HG03378 (cell line): ENCODE results near the gene DCUN1D3.

Experiments
- ATAC-seq: cut with Tn5 transposase; IDR thresholded peaks from one replicate; pipeline ENCODE4 v1.9.1; 2021; ENCODE audit warnings: mild to moderate bottlenecking, moderate library complexity; ENCODE audit not compliant: unreplicated experiment

Gene DCUN1D3

DNA sequence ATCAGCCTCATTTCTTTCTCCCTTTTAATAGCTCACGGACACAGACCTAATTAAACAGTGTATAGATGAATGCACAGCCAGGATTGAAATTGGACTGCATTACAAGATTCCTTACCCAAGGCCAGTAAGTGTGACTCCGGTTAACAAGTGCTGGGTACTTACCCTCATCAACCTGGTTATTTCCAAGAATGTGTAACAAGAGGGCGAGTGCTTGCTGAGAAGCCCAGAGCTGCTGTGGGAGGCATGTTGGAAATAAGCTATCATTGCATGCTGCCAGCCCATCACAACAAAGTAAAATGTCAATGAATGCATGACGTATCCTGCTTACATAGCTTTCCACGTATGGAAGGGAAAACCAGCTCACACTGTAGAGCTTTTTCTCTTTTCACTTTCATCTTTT lies 19.9 kb upstream of the DCUN1D3 start:
- no peak for ATAC-seq

DNA sequence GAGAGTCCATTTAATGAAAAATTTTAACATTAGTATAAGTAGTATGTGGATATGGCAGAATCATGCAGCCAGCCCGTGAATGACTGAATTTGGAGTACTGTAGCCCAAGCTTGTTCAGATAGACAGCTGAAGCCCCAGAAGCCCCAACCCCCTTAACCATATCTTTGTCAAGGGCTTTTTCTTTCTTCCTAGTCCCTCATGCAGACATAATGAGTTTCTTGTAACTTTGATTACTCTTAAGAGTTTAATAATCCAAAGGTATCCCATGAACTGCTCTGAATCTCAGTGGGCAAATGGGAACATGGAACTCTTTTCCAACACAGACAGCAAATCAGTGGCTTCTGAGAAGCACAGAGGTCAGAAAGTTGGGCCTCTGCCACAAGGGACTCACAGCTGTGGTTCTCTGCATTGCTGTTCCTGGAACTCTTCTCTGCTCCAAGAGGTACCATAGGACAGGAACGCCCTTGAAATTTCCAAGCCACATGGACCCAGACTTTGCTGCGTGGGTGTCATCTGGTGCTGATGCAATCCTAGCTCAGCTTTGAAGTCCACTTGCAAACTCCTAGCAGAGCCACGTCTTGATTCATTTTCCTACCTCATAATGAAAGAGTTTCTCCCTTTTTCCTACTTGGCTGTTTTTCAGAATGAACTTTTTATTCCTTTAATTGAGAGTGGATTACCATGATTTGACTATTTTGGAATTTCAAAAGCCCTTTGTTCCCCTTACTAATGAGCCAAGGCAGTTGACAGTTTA lies 18.5 kb upstream of the DCUN1D3 start:
- ATAC-seq = no peak

DNA sequence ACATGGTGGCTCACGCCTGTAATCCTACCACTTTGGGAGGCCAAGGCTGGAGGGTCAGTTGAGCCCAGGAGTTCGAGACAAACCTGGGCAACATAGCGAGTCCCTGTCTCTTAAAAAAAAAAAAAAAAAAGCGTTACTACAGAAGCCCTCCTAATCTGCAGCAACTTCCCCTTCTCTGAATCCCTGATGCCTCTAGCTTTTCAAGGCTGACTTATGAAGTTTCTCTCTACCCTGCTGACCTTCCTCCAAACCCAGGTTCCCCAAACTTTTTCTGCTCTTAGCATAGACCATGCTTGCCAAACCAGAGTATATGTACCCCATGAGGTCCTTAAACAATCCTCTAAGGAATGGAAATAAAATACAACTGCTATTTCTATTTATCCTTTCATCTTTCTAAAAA lies 16.8 kb upstream of the DCUN1D3 start:
- ATAC-seq = no peak

DNA sequence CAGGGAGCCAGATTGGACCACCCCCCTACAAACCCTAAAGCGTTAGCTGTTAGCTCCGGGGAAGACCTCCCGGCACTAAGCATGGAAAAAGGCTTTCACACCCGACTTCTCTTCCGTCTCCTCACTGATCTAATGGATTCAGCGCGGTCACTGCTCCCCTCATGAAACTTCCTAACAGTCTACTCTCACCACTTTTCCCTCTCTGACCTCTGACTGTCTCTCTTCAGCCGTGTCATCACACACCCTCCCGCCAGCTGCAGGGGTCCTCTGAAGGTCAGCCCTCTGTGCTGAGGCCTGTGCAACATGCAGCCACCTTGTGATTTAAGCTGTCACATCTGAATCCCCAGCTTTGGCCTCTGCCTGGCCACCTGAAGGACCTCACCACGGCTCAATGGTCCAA lies 16.1 kb upstream of the DCUN1D3 start:
- no peak for ATAC-seq

DNA sequence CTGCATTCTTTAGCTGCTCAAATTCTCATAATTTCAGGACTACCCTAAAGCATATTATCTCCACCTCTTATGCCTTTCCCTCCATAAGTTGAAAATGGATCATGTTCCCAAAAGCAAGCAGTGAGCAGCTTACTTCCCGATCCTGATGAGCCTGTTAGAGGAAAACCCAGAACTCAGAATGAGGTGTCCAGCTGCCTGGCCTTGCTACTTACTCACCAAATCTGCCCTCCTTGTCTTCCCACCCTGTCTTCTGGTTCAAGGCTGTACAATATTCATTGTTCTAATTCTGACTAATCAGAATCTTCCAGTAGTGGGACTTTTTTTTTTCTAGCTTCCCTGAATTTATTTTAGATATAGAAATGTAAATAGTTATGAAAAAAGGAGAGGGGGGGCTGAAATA lies 11.2 kb upstream of the DCUN1D3 start:
- no peak for ATAC-seq

DNA sequence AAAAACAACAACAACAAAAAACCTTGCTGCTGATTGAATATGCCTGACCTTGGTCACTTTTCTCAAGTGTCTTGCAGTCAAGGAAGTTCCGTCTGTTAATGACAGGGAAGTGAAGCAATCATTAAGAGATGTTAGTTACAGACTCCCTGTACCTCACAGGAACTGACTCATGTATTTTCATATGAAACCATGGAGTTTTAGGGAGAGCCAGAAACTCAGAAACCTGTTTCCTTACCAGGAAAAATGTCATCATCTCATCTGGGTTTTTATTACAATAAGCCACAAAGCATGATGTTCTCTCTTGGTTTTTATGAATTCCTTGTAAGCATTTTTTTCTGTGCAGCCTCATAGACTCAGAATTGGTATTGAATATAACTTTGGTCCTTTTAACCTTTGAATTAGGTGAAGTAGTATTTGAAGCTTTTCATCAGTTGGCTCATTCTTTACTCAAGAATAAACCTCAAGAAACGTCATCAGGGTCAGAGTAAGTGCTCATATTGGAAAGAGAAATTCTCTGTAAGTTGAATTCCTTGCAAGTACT lies 10.7 kb upstream of the DCUN1D3 start:
- no peak for ATAC-seq

DNA sequence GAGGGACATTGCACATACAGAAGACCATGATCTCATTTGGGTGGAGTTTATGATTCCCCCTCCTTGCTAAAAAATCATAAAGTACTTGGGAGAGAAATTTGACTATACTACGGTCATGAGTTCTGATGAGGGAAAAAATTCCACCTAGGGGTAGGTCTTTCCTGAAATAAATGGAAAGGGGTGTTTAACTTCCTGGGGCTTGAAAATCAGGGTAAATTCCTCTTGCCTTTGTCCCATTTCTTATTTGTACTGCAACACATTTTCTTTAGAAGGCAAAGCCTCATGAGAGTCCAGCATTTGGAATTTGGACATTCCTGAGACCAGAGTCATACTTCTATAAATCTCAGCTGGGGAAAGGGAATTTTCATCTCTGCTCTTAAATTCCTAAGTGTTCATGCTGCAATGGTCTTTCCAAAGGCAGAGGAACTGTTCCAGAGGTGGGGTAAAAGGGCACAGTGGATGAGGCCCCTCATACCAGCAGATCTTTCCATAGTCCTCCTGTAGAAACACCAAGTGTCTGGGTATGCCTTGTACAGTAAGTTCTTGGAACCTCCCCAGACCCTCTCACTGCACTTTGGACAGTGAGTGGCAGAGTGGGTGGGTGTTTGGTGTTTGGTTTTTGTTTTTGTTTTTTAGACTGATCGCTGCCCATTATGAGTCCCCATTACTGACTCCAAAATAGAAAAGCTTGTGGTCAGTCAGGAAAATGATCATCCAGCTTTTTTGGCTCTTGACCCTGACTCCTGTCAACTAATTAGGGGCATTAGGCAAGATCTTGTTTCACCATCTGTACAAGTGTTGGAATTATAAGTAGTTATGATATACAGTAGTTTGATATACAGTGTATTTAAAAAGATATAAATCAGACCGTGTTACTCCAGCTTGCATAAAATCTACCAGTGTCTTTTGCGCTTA lies 6.4 kb upstream of the DCUN1D3 start:
- no peak for ATAC-seq

DNA sequence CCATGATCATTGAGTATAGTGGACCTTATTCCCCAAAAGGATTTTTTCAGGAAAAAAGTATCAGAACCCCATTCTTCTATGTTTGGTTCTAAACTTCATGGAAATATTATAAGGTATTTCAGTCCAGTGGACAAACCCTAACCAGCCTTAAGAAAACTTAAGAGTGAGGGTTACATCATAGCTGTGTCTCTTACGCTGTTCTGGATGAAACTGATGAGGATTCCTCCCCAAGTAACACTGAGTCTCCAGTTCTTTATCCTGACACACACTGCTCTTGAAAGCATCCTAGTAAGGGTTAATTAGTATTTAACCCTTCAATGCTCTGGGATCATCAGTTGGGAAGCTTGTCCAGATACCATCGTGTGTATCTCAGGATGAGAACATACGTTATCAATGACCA lies 5.4 kb upstream of the DCUN1D3 start:
- no peak for ATAC-seq

DNA sequence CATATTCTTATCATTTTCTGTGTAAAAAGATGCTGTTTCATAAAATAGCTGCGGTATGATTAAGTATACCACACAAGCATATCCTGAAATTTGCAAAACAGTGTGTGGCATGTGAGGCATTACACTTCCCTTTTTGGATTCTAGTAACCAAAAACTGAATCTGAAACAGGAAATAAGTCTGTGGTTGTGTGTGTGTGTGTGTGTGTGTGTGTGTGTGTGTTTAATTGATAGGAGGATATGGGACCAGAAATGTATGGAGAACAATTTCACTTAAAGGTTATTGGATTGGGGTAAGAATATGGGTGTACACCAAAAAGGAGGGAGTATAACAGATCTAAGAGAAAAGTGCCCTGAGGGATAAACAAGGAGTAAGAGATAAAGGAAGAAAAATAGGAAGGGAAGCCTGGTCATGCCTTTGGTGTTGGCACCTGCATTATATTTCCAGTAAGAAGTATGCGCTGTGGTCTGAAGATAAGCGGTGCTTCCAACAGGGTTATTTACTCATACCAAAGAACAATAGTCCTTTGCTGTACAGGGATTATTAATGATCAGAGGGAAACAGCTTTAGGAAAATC lies 4.4 kb upstream of the DCUN1D3 start:
- no peak for ATAC-seq

DNA sequence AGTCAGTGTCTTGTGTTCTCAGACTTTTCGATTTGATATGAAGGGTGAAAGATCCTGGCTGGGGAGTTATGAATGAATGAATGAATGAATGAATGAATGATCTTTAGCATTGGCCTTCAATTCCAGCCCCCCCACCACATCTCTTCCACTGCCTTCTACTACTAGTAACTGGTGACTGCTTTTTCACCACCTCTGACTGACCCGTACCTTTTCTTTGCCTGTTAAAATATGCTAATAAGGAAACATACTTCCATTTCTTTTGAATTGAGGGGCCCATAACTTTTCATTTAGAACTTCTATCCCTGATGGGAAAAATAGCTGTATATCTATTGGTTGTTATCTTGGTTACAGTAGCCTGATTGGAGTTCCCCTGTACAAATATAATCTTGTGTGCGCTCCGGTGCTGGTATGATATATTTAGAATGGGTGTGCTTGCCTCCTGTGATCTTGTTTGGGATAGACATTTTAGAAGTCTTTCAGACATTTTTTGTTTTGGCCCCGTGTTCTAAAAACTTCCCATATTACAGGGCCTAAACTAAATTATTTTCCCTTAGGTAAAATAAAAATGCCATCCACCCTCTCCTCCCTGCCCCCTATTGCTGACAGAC lies 3.8 kb upstream of the DCUN1D3 start:
- no peak for ATAC-seq

DNA sequence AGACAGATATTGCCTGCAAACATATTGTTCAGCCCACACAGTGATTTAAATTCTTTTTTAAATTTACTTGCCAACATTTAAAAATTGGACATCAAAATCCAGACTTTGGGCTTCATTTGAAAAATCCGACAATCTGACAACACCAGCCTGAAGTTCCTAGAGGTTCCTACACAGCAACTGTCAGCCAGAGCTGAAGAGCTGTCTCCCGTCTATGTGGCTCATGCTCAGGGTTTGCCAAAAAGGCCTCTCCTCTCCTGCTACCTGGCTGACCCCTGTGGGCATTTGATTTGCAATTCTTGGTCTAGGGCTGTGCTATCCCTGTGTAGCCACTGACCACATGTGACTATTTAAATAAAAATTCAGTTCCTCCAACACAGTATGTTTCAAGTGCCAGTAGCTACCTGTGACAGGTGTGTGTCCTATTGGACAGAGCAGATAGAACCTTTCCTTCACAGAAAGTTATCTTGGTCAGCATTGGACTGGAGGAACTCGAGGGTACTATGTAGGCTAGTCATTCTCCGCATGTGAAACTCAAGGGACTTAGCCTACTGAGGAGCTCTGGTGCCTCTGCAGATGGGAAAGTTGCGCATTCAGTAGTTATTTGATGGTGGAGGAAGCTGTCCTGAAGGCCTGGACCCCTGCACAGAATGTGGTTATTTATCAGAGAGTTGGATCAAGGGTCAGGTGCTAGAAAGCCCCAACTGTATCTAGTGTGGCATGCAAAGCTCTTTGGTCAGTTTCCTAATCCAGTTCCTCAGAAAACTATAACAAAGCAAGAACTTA lies 3.1 kb upstream of the DCUN1D3 start:
- no peak for ATAC-seq

DNA sequence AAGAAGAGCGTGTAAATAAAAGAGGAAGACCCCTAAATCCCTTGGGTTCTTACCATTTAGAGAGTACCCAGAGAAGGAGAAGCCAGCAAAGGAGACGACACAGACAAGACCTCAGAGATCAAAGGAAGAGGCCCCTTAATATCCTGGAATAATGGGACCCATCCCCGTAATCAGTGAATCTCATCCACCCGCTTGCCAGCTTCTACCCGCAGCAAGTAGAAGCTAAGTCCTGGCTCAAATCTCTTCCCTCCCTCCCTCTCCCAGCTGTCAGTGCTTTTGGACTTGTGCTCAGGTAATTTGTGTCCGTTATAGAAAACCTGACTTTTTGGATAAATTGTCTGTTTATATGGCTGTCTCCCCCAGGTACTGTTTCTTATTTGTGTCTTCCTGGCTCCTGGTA lies 2.3 kb upstream of the DCUN1D3 start:
- ATAC-seq = no peak

DNA sequence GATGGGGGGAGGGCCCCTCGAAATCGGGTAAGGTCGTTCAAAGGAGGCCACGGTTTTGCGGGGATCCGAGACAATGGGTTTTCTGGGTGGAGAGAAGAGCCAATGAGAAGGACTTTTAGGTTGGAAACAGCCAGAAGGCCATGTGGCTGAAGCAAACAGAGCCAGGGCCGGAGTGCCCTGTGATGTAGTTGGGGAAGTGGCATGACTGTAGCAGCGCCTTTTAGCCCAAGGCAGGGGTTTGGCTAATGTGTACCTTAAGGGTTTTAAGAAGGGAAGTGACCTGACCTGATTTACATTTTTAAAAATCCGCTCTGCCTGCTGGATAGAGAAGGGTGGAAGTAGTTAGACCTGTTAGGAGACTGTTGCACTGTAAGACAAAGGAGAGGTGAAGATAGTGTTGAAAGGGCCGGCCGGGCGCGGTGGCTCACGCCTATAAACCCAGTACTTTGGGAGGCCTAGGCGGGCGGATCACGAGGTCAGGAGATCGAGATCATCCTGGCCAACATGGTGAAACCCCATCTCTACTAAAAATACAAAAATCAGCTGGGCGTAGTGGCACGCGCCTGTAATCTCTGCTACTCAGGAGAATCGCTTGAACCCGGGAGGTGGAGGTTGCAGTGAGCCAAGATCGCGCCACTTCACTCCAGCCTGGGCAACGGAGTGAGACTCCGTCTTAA lies 1.4 kb upstream of the DCUN1D3 start:
- ATAC-seq = peak; percentile 37

DNA sequence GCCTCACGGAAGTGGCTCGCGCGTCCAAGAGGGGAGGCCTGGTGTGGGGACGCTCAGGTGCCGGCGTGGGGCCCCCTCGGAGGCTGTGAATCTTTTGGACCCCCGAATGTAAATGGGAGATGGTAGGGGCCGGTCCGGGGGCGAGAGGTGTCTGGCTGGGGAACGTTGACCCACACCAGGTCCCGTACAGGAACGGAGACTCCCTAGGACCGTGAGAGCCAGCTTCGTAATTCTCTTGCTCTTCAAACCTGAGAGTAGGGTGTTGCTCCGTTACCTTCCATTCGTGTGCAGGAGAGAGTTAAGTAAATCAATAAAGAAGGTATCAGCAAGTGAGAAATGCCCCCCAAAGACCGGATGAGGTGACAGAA lies 894 bp upstream of the DCUN1D3 start:
- ATAC-seq = no peak

DNA sequence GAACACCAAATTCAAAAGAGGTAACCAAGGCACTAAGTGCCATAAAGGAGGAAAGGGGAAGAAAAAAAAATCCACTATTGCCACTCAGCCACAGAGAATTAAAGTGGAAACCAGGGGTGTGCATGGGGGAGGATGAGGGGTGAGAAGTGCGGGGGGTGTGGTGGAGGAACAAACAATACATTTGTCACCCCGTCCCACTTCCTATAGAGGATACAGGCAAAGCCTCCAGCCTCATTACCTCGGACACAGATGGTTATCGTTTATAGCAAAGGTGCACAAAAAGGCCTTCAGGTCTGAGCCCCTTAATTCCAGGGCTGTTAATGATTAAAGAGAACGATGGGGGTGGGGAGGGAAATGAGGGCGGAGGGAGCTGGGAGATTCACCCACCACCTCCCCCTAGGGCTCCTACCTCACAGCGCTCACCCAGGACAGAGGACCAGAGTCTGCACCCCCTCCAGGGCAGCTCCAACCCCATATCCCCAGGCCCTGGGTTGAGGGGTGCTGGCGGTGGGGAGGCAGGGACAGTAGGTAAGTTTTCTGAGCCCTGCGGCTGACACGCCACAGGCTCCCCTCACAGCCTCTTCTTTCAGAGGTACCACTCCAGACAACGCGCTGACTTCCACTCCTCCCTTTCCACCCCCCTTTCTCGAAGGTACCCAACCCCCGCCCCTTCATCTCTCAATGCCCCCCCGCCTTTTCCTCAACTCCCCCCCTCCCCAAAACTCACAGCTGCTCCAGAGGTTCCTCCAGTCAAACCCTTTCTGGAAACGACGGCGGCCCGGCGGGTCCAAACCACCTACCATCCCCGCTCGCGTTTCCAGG lies 470 bp downstream of the DCUN1D3 start:
- ATAC-seq = no peak

DNA sequence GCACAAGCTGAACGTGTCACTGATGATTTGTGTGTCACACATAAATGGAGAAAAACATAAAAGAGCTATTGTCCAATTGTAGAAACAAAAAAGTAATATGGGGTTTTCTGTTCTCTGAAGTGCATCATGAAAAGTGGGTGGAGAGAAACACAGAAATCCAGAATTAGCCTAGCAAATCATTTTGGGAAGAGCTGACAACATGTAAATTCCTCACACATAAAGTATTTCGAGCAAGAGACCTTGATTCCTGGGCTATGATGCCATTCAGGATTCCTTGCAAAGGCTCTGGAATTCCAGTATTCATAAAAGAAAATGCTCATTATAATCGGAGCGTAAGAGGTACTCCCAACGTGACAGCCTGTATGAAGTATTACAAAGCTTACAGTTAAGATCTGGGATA lies 1.1 kb downstream of the DCUN1D3 start:
- ATAC-seq = no peak

DNA sequence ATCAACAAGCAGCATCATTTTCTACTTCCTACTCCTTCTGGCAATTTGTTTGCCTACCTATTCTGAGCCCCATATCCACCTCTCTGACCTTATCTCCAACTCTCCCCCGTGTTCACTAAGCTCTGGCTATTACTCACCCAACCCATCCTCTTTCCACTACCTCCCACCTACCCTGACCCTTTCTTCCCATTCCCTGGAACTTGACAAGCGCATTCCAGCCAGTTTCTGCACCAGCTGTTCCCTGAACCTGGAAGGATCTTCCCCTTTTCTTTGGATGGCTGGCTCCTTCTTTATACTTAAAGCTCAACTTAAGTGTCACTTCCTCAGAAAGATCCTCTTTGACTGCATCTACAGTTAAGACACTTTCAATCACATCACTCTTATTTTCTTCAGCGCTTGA lies 2.2 kb downstream of the DCUN1D3 start:
- ATAC-seq = no peak

DNA sequence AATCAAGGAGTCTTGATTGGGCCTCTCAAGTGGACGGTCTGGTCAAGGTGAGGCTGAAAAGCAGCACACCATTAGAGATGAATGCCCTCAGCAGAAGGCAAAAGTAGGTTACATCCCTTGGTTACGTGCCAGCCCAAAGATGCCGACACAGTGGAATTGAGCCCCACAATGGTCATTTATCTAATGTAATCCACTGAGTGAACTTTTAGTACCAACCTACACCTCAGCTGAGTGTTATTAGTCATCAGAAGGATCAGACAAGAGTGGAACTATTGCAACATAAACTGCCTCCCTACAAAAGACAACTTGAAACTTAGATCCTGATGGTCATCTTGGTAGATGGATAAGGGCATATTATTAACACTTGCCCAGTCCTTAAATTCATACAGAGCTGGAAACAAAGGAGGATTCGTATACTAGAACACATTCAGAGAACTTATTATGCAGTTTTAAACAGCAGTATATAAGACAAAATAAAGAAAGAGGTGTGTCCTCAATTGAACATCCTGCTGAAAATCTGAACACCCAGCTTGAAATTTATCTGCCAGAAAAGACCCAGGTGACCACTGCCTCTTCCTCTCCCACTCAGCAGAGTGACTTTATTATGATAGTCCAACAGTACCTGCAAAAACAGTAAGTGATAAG lies 2.8 kb downstream of the DCUN1D3 start:
- ATAC-seq = no peak

DNA sequence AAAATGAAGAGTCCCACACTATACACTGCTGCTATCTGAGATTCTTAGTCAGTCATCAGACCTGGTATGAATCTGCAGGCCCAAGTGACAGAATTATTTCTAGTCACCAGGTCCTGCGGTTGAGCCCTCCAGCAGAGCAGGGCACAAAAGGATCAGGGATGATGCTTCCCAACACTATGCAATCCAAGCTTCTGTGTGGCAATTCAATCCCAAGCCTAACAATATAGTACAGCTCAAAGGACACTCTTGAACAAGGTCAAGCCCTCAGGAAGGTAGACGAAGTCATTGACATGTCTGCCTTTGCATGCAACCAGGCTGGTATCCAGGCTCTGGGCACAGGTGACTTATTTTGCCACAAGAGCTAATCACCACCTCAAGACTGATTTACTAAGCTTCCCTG lies 5.8 kb downstream of the DCUN1D3 start:
- no peak for ATAC-seq
